Right atrium auricular region (tissue), 2 donors: ENCODE data around the gene PLCB4. TPM values are rescaled to one million over a fixed set of nuclear protein-coding genes. Genes with fewer than 3 reads are reported as not detected.

Experiments
- DNase-seq: peaks from one replicate; pipeline ENCODE4 v3.0.0-alpha.2; 2019; ENCODE audit warnings: low spot score
- H3K27ac ChIP-seq, 2 donors: fragments of 200-600 bp; sonication (generic); 1 replicate in 1 of 2; 2 replicates in 1 of 2; pipeline ENCODE4 v1.5.1; 2016 to 2019
- H3K27me3 ChIP-seq, 2 donors: fragments of 200-600 bp; sonication (generic); one replicate each; pipeline versions ENCODE4 v1.5.1 to v1.6.0; 2017 to 2019
- H3K36me3 ChIP-seq: fragments of 200-600 bp; sonication (generic); one replicate; pipeline ENCODE4 v1.5.1; 2016
- H3K4me1 ChIP-seq, 2 donors: fragments of 200-600 bp; sonication (generic); one replicate each; pipeline versions ENCODE4 v1.5.1 to v1.6.0; 2017 to 2019
- H3K4me3 ChIP-seq, 2 donors: fragments of 200-600 bp; sonication (generic); 1 replicate in 1 of 2; 2 replicates in 1 of 2; pipeline ENCODE4 v1.5.1; 2017 to 2019; ENCODE audit warnings: mild to moderate bottlenecking in 1 of 2, moderate library complexity in 1 of 2
- H3K9me3 ChIP-seq, 2 donors: fragments of 200-600 bp; sonication (generic); one replicate each; pipeline ENCODE4 v1.5.1; 2019
- CTCF ChIP-seq, 2 donors: fragments of 200-600 bp; sonication (generic); IDR thresholded peaks; one replicate each; pipeline ENCODE4 v1.5.1; 2019; ENCODE audit warnings: antibody characterized with exemption in 2 of 2
- total RNA-seq, 2 donors: library from RNA; depleted of rRNA; stranded (reverse); fragments of >200 nt; gene quantifications; one replicate each; pipeline ENCODE4 v1.1.0, GENCODE V29; 2016

PLCB4 gene
- total RNA-seq, 2 donors from 2014 or later = 14.3 to 32.4 TPM

GRCh38 chr20:9202420-9203080 is 133.7 kb downstream of the PLCB4 start:
- TF ChIP-seq CTCF (IDR thresholded peaks at IDR 0.05) = no peak
- no peaks in the 10 kb centered on the region for H3K9me3 ChIP-seq
- no peak overlapping the region for H3K27ac ChIP-seq
- no peak for DNase-seq
- no peaks in the 10 kb centered on the region for H3K27me3 ChIP-seq
- no peak overlapping the region for H3K4me3 ChIP-seq
- peaks cover 0 to 30% of the 10 kb centered on the region in 2 donors for H3K4me1 ChIP-seq
- no peaks in the 10 kb centered on the region for H3K36me3 ChIP-seq

GRCh38 chr20:9203081-9203447 is 134.2 kb downstream of the PLCB4 start:
- H3K4me3 ChIP-seq = no peak overlapping the region
- H3K4me1 ChIP-seq = peaks cover 0 to 30% of the 10 kb centered on the region in 2 donors
- DNase-seq = no peak
- no peak for TF ChIP-seq CTCF (IDR thresholded peaks at IDR 0.05)
- no peaks in the 10 kb centered on the region for H3K27me3 ChIP-seq
- H3K36me3 ChIP-seq = no peaks in the 10 kb centered on the region
- no peak overlapping the region for H3K27ac ChIP-seq
- H3K9me3 ChIP-seq = no peaks in the 10 kb centered on the region

- Histone ChIP-seq H3K27me3 (no peaks in the 10 kb centered on the region), H3K4me3 (no peak overlapping the region), H3K9me3 (no peaks in the 10 kb centered on the region), H3K36me3 (no peaks in the 10 kb centered on the region), H3K27ac (no peak overlapping the region), H3K4me1 (peaks cover 0 to 21% of the 10 kb centered on the region in 2 donors)
- DNase-seq = no peak
- TF ChIP-seq CTCF (IDR thresholded peaks at IDR 0.05) = no peak
These were observed 136.1 kb downstream of the PLCB4 start for GRCh38 chr20:9204979-9205378.

DNA sequence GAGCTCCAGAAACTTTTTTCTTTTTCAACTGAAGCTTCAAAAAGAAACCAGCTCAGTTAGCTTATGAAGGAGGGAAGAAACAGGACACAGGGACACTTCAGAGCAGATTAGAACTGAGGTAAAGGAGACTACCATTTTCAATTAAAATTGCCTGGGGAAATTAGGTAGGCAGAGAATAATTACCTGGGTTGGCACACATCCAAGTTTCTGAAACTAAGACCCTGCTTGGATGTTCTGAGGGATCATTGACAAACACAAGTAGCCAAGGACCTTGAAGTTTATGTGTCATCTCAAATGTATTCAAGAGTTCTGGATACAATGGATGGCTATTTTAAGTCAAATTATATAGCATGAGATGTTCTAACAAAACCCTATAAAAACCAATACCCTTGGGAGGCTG is 137.6 kb downstream of the PLCB4 start:
- Histone ChIP-seq H3K4me3 (no peak overlapping the region), H3K27me3 (no peaks in the 10 kb centered on the region), H3K27ac (no peak overlapping the region), H3K36me3 (no peaks in the 10 kb centered on the region), H3K4me1 (peaks cover 0 to 18% of the 10 kb centered on the region in 2 donors), H3K9me3 (no peaks in the 10 kb centered on the region)
- no peak for DNase-seq
- TF ChIP-seq CTCF (IDR thresholded peaks at IDR 0.05) = no peak

DNA sequence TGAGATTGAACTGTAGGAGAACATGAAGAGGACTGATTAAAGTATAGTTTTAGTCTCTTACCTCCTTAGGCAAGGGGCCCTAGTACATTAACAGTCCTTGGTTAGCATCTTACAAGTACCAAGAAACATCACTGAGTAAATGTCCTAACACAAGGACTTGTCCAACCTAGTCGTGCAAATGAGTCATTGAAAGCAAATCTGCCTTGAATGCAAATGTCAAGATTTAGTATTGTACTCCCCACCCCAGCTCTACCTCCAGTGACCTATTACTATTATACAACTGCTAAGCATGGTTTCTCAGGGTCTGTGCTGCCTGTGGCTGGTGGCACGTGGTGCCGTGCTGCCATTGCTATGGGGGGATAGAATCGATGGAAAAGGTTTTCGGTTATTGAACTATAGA is 138.4 kb downstream of the PLCB4 start:
- Histone ChIP-seq H3K36me3 (no peaks in the 10 kb centered on the region), H3K9me3 (no peaks in the 10 kb centered on the region), H3K4me1 (peaks cover 0 to 18% of the 10 kb centered on the region in 2 donors), H3K4me3 (no peak overlapping the region), H3K27me3 (no peaks in the 10 kb centered on the region), H3K27ac (no peak overlapping the region)
- TF ChIP-seq CTCF (IDR thresholded peaks at IDR 0.05) = no peak
- DNase-seq = no peak

DNA sequence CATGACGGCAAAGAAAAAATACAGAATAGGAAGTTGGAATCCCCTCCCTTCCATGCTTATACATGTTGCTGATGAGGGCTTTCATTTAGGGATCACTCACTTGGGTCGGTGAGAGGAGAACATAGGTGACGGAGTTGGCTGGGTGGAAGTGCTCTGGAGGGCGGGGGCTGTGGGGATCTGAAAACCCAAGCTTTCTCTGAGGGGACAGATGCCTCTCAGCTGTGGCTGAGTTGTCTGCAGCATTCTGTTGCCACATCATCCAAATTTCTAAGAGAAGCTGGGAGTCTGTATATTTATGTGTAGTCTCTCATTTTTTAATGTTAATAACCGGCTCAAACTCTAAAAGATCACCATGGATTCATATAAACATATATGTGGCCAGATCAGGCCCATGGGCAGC is 141.5 kb downstream of the PLCB4 start:
- Histone ChIP-seq H3K27me3 (no peaks in the 10 kb centered on the region), H3K4me1 (peaks cover 0 to 24% of the 10 kb centered on the region in 2 donors), H3K9me3 (no peaks in the 10 kb centered on the region), H3K27ac (no peak overlapping the region), H3K36me3 (no peaks in the 10 kb centered on the region), H3K4me3 (no peak overlapping the region)
- DNase-seq = no peak
- TF ChIP-seq CTCF (IDR thresholded peaks at IDR 0.05) = no peak
